Measurements from ENCODE around the gene FBXL4.

FBXL4 gene

GRCh38 chr6:98947411-98948292 is at the start of gene FBXL4:
TSS of gene FBXL4 (minus strand) at chr6:98947946. CDS start at chr6:98926988, 20,958 bp downstream.
- DNase-seq (ENCODE audit: low read depth) = no peak

GRCh38 chr6:98995116-98995515 is 47.4 kb upstream of the FBXL4 start:
- no peak for DNase-seq (ENCODE audit: low read depth)

- no peak for DNase-seq (ENCODE audit: low read depth)
Measured at GRCh38 chr6:98992535-98992934, 44.8 kb upstream of the FBXL4 start.

- no peak for DNase-seq (ENCODE audit: low read depth)
Measured at GRCh38 chr6:98986071-98986615, 38.4 kb upstream of the FBXL4 start.

- DNase-seq (ENCODE audit: low read depth) = no peak
Measured at GRCh38 chr6:98985391-98985790, 37.6 kb upstream of the FBXL4 start.

- DNase-seq (ENCODE audit: low read depth) = no peak
Measured at GRCh38 chr6:98984121-98984520, 36.4 kb upstream of the FBXL4 start.

- no peak for DNase-seq (ENCODE audit: low read depth)
Measured at GRCh38 chr6:98981473-98981872, 33.7 kb upstream of the FBXL4 start.

GRCh38 chr6:98980819-98981218 is 33.1 kb upstream of the FBXL4 start:
- DNase-seq (ENCODE audit: low read depth) = no peak

- no peak for DNase-seq (ENCODE audit: low read depth)
Measured at GRCh38 chr6:98977671-98978292, 30.0 kb upstream of the FBXL4 start.

GRCh38 chr6:98976674-98977385 is 29.1 kb upstream of the FBXL4 start:
- DNase-seq (ENCODE audit: low read depth) = no peak

- no peak for DNase-seq (ENCODE audit: low read depth)
Measured at GRCh38 chr6:98975421-98975820, 27.7 kb upstream of the FBXL4 start.

- DNase-seq (ENCODE audit: low read depth) = no peak
Measured at GRCh38 chr6:98974309-98974708, 26.6 kb upstream of the FBXL4 start.

GRCh38 chr6:98973571-98973970 is 25.8 kb upstream of the FBXL4 start:
- DNase-seq (ENCODE audit: low read depth) = no peak

- DNase-seq (ENCODE audit: low read depth) = no peak
Measured at GRCh38 chr6:98971303-98971702, 23.6 kb upstream of the FBXL4 start.

GRCh38 chr6:98970469-98970868 is 22.7 kb upstream of the FBXL4 start:
- no peak for DNase-seq (ENCODE audit: low read depth)

GRCh38 chr6:98967616-98968015 is 19.9 kb upstream of the FBXL4 start:
- DNase-seq (ENCODE audit: low read depth) = no peak

- no peak for DNase-seq (ENCODE audit: low read depth)
Measured at GRCh38 chr6:98959631-98960030, 11.9 kb upstream of the FBXL4 start.

- no peak for DNase-seq (ENCODE audit: low read depth)
Measured at GRCh38 chr6:98958776-98959175, 11.0 kb upstream of the FBXL4 start.

- DNase-seq (ENCODE audit: low read depth) = peak; percentile 27
Measured at GRCh38 chr6:98957450-98957849, 9.7 kb upstream of the FBXL4 start.

GRCh38 chr6:98949589-98949988 is 1.8 kb upstream of the FBXL4 start:
- DNase-seq (ENCODE audit: low read depth) = no peak

GRCh38 chr6:98946879-98947410 is 801 bp downstream of the FBXL4 start:
- DNase-seq (ENCODE audit: low read depth) = no peak

GRCh38 chr6:98946266-98946878 is 1.4 kb downstream of the FBXL4 start:
- DNase-seq (ENCODE audit: low read depth) = no peak
